SK-N-MC (cell line): ENCODE results near the gene FZD1.

Experiments used
- EZH2 ChIP-seq: fragments of 200-600 bp; sonication (generic); IDR thresholded peaks from one replicate; pipeline ENCODE4 v1.6.1; 2017; ENCODE audit warnings: antibody characterized with exemption
- FOXP2 ChIP-seq: optimal IDR thresholded peaks from 2 replicates; pipeline ENCODE3; 2011; ENCODE audit warnings: mild to moderate bottlenecking, moderate library complexity; ENCODE audit not compliant: insufficient read depth; ENCODE audit errors: extremely low read length, control extremely low read depth
- POLR2AphosphoS5 ChIP-seq: IDR thresholded peaks from 2 replicates; pipeline ENCODE4 v1.6.1; 2012; ENCODE audit warnings: mild to moderate bottlenecking, low read depth, low read length, borderline replicate concordance

- TF ChIP-seq FOXP2 (no peak), EZH2 (no peak), POLR2AphosphoS5 (no peak)
Measured at GRCh38 chr7:91314591-91315323, 50.5 kb downstream of the FZD1 start.
